Ovary (tissue), 9 donors: Measurements from ENCODE around the gene OBSCN. TPM values are rescaled to one million over a fixed set of nuclear protein-coding genes. Genes with fewer than 3 reads are reported as not detected.

ENCODE experiments used
- DNase-seq, 5 donors: peaks; one replicate each; pipeline ENCODE4 v3.0.0-alpha.2; 2019 to 2020
- H3K27ac ChIP-seq, 2 donors: fragments of 200-600 bp; one replicate each; pipeline versions ENCODE4 v1.5.1 to v1.8.0; 2019 to 2022
- H3K27me3 ChIP-seq: fragments of 200-600 bp; one replicate; pipeline ENCODE4 v1.8.0; 2022
- H3K36me3 ChIP-seq: fragments of 200-600 bp; sonication (generic); one replicate; pipeline ENCODE4 v1.5.1; 2019
- H3K4me1 ChIP-seq: one replicate; pipeline ENCODE4 v1.8.1; 2013; ENCODE audit warnings: mild to moderate bottlenecking, moderate library complexity; ENCODE audit not compliant: insufficient read depth
- H3K4me3 ChIP-seq: fragments of 200-600 bp; sonication (generic); one replicate; pipeline ENCODE4 v1.5.1; 2017
- H3K9me3 ChIP-seq, 2 donors: fragments of 200-600 bp in 1 of 2; sonication (generic) in 1 of 2; one replicate each; pipeline versions ENCODE4 v1.5.1 to v1.8.1; 2013 to 2019; ENCODE audit warnings: mild to moderate bottlenecking in 1 of 2, moderate library complexity in 1 of 2
- EP300 ChIP-seq: sonication (generic); formaldehyde crosslinking; IDR thresholded peaks from one replicate; pipeline ENCODE4 v1.6.1; 2017; ENCODE audit warnings: antibody characterized with exemption
- POLR2A ChIP-seq: fragments of 450-650 bp; IDR thresholded peaks from one replicate; pipeline ENCODE4 v1.6.1; 2017; ENCODE audit warnings: antibody characterized with exemption, mild to moderate bottlenecking, moderate library complexity
- WGBS, 3 donors: extraction: QIAGEN DNeasy Blood & Tissue Kit in 1 of 3; methylation state at CpG; one replicate each; pipeline versions ENCODE4 v1.1.5 to v1.1.7; 2013 to 2017; 5-methylcytosine and 5-hydroxymethylcytosine counted together
- intact Hi-C, 4 donors: fragments of 100-400 bp; cut with DNase I; formaldehyde crosslinking; loops; one replicate each; pipeline versions ENCODE4 v1.11.0 to v1.15.1; 2022 to 2023
- polyA plus RNA-seq, 2 donors: library from polyadenylated mRNA; stranded (reverse); fragments of 200-250 nt in 1 of 2; fragments of 350-450 nt in 1 of 2; fragmentation: Illumina TruSeq in 1 of 2; extraction: RNeasy Lipid Tissue Mini Kit (QIAGEN cat#74804) in 1 of 2; gene quantifications; one replicate each; pipeline ENCODE4 v1.2.3, GENCODE V29; 2013 to 2014
- total RNA-seq, 7 donors: library from RNA; depleted of rRNA in 2 of 7; stranded (reverse); fragments of >200 nt in 2 of 7; fragmentation: NEBNext Ultra II Directional in 3 of 7; extraction: Animal tissue kit (Norgen Biotek cat#: 25700) in 3 of 7; gene quantifications; one replicate each; pipeline versions ENCODE4 v1.1.0 to v1.2.4, GENCODE V29; 2016 to 2023
- TF ChIP-seq, protein P1 (sequence below), 3 donors: fragments of 450-650 bp in 2 of 3; fragments of 200-600 bp in 1 of 3; IDR thresholded peaks; one replicate each; pipeline versions ENCODE4 v1.5.1 to v1.8.0; 2016 to 2022; ENCODE audit warnings: antibody characterized with exemption in 3 of 3, mild to moderate bottlenecking in 1 of 3
- donor health status: DM: no; HTN: no; CAD: no; lungs with moderate emphysema.
- donor health status: DM: no; HTN: no; CAD: no.
- donor health status: Bipolar disorder and iron deficiency.
- donor health status: DM: yes; HTN: yes; CAD: no.
- donor health status: DM: no; HTN: no; CAD: no.
- donor health status: DM: yes; HTN: yes; CAD: no.

The OBSCN gene
- total and polyA plus RNA-seq, 9 donors = 3.5 to 37.1 (median 29.0) TPM

- TF ChIP-seq POLR2A (no peak), EP300 (no peak)
- TF ChIP-seq, protein P1, sequence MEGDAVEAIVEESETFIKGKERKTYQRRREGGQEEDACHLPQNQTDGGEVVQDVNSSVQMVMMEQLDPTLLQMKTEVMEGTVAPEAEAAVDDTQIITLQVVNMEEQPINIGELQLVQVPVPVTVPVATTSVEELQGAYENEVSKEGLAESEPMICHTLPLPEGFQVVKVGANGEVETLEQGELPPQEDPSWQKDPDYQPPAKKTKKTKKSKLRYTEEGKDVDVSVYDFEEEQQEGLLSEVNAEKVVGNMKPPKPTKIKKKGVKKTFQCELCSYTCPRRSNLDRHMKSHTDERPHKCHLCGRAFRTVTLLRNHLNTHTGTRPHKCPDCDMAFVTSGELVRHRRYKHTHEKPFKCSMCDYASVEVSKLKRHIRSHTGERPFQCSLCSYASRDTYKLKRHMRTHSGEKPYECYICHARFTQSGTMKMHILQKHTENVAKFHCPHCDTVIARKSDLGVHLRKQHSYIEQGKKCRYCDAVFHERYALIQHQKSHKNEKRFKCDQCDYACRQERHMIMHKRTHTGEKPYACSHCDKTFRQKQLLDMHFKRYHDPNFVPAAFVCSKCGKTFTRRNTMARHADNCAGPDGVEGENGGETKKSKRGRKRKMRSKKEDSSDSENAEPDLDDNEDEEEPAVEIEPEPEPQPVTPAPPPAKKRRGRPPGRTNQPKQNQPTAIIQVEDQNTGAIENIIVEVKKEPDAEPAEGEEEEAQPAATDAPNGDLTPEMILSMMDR (IDR thresholded peaks at IDR 0.05) = no peak
- Histone ChIP-seq H3K4me1 (peaks cover 5% of the 10 kb centered on the region), H3K27me3 (no peaks in the 10 kb centered on the region), H3K9me3 (no peaks in the 10 kb centered on the region), H3K27ac (no peak overlapping the region), H3K4me3 (no peak overlapping the region), H3K36me3 (no peaks in the 10 kb centered on the region)
- no peak for DNase-seq
- intact Hi-C loops = loop anchor here in 1 of 4 donors (10.0 kb wide), 1 partner anchor 245 kb away; a partner anchor contains a TSS
- WGBS, 3 donors = 80 to 92% (median 88%) methylated on average over 10 to 11 of the region's 11 CpGs
Measured at GRCh38 chr1:228210076-228210651, 2.3 kb downstream of the OBSCN start.

DNA sequence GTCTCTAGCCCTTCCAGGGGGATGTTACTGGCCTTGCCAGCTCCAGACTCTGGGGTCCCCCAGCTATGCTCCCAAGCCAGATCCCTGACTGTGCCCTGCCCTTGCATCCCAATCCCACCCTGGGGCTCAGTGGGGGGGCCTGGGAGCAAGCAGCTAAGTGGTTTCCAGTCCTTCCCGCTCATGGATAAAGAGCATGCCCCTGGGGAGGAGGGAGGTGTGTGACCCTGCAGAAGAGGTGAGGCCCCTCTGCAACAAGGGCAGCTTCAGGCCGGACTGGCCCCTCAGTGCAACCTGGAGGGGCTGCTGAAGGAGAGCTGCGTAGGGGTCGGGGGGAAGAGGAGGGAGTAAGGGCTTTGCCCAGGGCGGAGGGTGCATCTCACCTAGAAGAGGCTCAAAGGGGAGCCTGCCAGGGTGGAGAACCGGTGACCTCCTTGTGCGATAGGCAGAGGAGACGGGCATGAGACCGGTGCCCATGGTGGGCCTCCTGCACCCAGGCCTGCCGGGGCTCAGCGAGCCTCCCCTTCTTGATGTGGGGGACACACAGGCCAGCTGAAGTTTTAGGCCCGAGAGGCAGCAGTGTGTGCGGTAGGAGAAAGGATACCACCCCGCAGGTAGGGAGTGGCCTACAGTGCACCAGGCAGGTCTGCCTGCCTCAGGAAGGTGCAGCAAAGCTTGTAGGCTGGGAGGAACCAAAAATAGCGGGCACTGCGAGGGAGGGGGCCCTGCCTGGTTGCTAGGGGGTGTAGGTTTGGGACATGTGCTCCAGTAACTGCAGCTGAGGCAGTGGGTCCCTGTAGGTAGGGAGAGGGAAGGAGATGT is 3.1 kb downstream of the OBSCN start:
- DNase-seq = no peak
- 90 to 94% (median 93%) methylated on average over 15 to 16 of the region's 16 CpGs for WGBS, 3 donors
- Histone ChIP-seq H3K4me3 (no peak overlapping the region), H3K27me3 (no peaks in the 10 kb centered on the region), H3K27ac (no peak overlapping the region), H3K36me3 (no peaks in the 10 kb centered on the region), H3K4me1 (peaks cover 5% of the 10 kb centered on the region), H3K9me3 (no peaks in the 10 kb centered on the region)
- no peak for TF ChIP-seq POLR2A
- intact Hi-C loops = loop anchor here in 1 of 4 donors (10.0 kb wide), 1 partner anchor 244 kb away; a partner anchor contains a TSS

GRCh38 chr1:228211531-228212414 is 3.9 kb downstream of the OBSCN start:
- peaks cover 3% of the 10 kb centered on the region for H3K4me1 ChIP-seq
- TF ChIP-seq POLR2A = no peak
- TF ChIP-seq, protein P1 (IDR thresholded peaks at IDR 0.05) = no peak
- TF ChIP-seq EP300 = no peak
- H3K9me3 ChIP-seq = no peaks in the 10 kb centered on the region
- no peaks in the 10 kb centered on the region for H3K27me3 ChIP-seq
- intact Hi-C loops = loop anchor here in 1 of 4 donors (10.0 kb wide), 1 partner anchor 243 kb away; a partner anchor contains a TSS
- peak in 1 of 5 donors; percentile 23 for DNase-seq
- WGBS, 3 donors = 62 to 76% (median 75%) methylated on average over 81 to 96 of the region's 96 CpGs
- no peak overlapping the region for H3K4me3 ChIP-seq
- H3K27ac ChIP-seq = no peak overlapping the region
- H3K36me3 ChIP-seq = no peaks in the 10 kb centered on the region

GRCh38 chr1:228212415-228212965 is 4.6 kb downstream of the OBSCN start:
- peaks cover 3% of the 10 kb centered on the region for H3K4me1 ChIP-seq
- WGBS, 3 donors = 8 to 16% (median 9%) methylated on average over 29 to 66 of the region's 66 CpGs
- intact Hi-C loops = loop anchor here in 1 of 4 donors (10.0 kb wide), 1 partner anchor 242 kb away; a partner anchor contains a TSS
- peak in 1 of 5 donors; percentile 24 for DNase-seq
- no peaks in the 10 kb centered on the region for H3K36me3 ChIP-seq
- no peaks in the 10 kb centered on the region for H3K27me3 ChIP-seq
- no peaks in the 10 kb centered on the region for H3K9me3 ChIP-seq
- H3K4me3 ChIP-seq = peak overlapping the region; percentile 45
- TF ChIP-seq POLR2A = no peak
- H3K27ac ChIP-seq = no peak overlapping the region
